Measurements from ENCODE around the gene DNAL1.
"Not testable (repeated sequence)": the region's sequence is repeated elsewhere in the genome, so short reads cannot be mapped to it uniquely, and the experiment has no call there.

Gene DNAL1
- 13.8 to 14.9 reads per million in 2 donors for total RNA-seq

DNA sequence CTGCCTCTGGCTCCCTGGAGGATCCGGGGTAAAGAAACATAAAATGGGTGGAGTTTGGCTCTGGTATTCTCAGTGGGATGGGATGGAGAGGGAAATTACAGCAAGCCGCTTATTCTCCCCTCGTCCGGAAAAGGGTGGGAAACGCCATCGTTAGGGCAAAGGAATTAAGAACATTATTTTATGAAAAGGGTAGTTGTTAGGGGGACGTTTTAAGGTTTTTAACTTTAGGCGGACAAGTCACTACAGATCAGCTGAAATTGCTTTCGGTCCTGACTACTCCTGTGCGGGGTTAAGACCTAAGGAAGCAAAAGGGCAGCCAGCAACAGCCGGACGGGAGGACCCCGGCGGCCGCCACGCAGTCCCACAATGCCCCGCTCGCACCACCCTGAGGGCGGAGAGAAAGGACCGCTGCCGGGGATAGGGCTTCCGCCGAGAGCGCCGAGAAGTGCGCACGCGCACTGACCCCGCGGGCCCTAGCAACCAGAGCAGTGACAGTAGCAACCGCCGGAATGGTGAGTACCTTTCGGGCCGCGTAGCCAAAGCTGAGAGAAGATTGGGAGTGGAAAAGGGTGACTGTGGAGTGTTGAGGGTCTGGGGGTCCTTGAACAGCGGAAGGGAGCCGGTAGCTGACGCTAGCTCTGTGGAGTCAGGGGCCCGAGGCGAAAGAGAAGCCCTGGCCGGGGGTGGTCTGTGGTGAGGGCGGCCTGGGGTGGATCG is at the start of gene DNAL1:
TSS of gene DNAL1 (plus strand) at position 456 of the 717 bp plus-strand sequence. CDS start at position 510, 54 bp downstream.
- DNase-seq: peak; percentile 83

DNA sequence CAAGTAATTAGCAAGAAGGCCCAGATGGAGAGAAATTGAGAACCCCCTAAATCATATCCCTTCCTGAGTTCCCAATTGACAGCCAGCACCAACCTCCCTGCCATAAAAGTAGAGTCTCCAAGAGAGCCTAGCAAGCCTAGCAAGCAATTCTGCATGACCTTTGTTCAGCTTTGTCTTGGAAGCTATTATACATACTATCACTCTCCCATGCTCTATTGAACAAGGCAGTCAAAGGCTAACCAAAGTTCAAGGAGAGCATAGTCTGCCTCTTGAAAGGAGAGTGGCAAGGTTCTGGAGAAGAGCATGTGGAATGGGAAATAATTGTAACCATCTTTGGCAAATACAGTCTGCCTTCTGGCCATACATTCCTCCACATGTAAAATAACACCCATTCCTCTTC is 45.3 kb upstream of the DNAL1 start:
- no peak for DNase-seq

DNA sequence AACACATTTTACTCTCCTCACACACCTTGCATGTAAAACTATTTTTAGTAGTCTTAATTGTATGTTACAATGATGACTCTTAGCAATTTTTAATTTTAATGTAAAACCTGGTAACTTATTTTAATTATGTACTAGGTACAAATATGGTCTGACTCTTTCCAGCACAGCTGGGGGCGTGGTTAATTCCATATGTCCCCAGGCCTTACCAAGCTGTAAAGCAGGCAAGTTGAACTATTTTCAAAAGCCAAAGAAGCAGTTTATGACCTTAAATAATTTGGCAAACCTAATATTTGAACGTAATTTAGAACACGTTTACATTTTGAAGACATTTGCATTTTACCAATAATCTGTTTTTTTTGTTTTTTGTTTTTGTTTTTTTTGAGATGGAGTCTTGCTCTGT is 41.8 kb upstream of the DNAL1 start:
- no peak for DNase-seq

GRCh38 chr14:73606271-73606670 is 38.5 kb upstream of the DNAL1 start:
- no peak for DNase-seq

- DNase-seq: no peak
Observed at GRCh38 chr14:73607241-73607640, 37.5 kb upstream of the DNAL1 start.

GRCh38 chr14:73610687-73611086 is 34.1 kb upstream of the DNAL1 start:
- no peak for DNase-seq

DNA sequence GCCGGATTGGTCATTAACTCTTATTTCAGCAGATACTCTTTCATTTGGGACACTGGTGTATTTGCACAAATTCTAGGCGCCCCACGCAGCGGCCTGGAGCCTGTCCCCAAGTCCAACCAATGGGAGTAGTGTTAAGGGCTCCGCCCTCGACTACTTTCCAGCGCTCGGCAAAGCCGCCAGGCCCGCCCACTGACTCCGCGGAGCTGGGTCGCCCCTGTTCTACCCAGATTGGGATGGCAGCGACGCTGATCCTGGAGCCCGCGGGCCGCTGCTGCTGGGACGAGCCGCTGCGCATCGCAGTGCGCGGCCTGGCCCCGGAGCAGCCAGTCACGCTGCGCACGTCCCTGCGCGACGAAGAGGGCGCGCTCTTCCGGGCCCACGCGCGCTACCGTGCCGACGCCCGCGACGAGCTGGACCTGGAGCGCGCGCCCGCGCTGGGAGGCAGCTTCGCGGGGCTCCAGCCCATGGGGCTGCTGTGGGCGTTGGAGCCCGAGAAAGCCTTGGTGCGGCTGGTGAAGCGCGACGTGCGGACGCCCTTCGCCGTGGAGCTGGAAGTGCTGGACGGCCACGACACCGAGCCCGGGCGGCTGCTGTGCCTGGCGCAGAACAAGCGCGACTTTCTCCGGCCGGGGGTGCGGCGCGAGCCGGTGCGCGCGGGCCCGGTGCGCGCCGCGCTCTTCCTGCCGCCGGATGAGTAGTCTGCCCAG is 32.3 kb upstream of the DNAL1 start, which contains the start of gene ACOT6:
TSS of gene ACOT6 (plus strand) at position 179 of the 707 bp plus-strand sequence. CDS start at position 234, 55 bp downstream.
- peak; percentile 48 for DNase-seq

- DNase-seq: no peak
Observed at GRCh38 chr14:73613046-73613383, 31.8 kb upstream of the DNAL1 start.

GRCh38 chr14:73613419-73613963 is 31.3 kb upstream of the DNAL1 start:
- no peak for DNase-seq

DNA sequence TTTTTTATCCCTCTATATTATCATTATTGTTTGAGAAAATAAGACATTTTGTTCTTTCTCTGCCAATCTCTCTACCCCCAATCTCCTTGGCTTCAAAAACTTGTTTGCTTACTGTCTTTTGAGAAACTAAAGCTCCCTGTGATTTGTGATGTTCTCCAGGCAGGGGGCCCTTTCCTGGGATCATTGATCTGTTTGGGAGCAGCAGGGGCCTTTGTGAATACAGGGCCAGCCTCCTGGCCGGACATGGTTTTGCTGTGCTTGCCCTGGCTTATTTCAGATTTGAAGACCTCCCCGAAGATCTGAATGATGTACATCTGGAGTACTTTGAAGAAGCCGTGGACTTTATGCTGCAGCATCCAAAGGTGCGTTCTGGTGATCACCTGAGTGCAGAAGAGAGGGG is 28.0 kb upstream of the DNAL1 start:
- DNase-seq: no peak

- DNase-seq: no peak
Observed at GRCh38 chr14:73619524-73619923, 25.3 kb upstream of the DNAL1 start.

- no peak for DNase-seq
Observed at GRCh38 chr14:73620268-73620667, 24.5 kb upstream of the DNAL1 start.

DNA sequence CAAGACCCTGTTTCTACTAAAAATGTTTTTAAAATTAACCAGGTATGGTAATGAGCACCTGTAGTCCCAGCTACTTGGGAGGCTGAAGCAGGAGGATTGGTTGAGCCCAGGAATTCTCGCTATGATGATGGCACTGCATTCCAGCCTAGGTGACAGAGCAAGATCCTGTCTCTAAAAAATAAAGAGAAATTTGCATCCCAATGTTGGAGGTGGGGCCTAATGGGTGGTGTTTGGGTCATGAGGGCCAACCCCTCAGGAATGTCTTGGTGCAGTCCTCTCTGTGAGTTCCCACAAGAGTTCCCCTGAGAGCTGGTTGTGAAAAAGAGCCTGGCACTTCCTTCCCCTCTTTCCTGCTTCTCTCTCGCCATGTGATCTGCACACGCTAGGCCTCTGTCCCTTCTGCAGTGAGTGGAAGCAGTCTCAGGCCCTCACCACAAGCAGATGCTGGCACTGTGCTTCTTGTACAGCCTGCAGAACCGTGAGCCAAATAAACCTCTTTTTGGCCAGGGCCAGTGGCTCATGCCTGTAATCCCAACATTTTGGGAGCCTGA is 21.2 kb upstream of the DNAL1 start:
- no peak for DNase-seq

- no peak for DNase-seq
Observed at GRCh38 chr14:73625706-73626105, 19.1 kb upstream of the DNAL1 start.

- no peak for DNase-seq
Observed at GRCh38 chr14:73627151-73627558, 17.6 kb upstream of the DNAL1 start.

GRCh38 chr14:73630009-73630780 is 14.6 kb upstream of the DNAL1 start:
- DNase-seq: no peak

GRCh38 chr14:73633116-73634010 is 11.4 kb upstream of the DNAL1 start:
- peak; percentile 14 for DNase-seq

DNA sequence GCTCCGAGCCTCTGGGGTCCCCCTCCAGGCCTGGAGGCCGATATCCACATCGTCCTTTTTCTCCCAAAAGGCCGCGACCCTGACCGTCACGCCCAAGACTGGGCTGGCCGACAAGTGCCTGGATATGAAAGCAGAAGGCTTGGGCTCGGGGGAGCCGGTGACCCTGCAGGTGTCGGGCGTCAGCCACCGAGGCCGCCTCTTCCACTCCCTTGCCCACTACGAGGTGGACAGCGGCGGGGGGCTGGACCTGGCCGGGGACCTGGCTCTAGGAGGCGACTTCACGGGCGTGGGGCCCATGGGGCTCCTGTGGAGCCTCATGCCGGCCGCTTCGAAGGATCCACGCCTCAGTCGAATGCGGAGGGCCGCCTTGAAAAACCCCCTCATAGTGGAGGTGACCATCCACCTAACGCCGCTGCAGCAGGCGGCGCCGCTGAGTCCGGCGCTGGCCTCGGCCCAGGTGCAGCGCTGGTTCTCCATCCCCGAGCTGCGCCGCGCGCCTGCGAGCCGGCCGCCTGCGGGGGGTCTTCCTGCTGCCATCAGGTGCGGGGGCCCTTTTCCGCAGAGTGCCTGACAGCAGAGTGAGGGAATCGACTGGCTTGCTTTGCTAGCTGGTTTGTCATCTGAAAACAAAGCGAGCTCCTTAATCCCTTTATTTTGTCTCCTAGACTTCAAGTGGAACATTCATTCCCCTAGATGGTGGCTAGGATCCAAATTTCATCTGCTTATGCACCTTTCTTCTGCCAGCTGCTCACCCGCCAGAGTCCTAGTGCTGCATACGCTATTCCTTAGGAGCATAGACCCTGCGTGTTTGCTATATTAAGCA is 10.6 kb upstream of the DNAL1 start:
- peak; percentile 14 for DNase-seq

GRCh38 chr14:73636355-73636754 is 8.4 kb upstream of the DNAL1 start:
- not testable (repeated sequence) for DNase-seq

GRCh38 chr14:73637830-73638229 is 7.0 kb upstream of the DNAL1 start:
- no peak for DNase-seq

- no peak for DNase-seq
Observed at GRCh38 chr14:73640796-73641365, 3.9 kb upstream of the DNAL1 start.
